BJ (cell line): ENCODE measurements around the gene EDARADD. TPM values are rescaled to one million over a fixed set of nuclear protein-coding genes. Genes with fewer than 3 reads are reported as not detected.

Experiments
- CTCF ChIA-PET: fragments of 350-600 bp; formaldehyde crosslinking; extraction: SDS; loops from one replicate; lab custom pipeline; 2021; ENCODE audit warnings: antibody characterized with exemption, inconsistent platforms; lab: Yijun Ruan, JAX
- POLR2A ChIA-PET: fragments of 300-600 bp; sonication (Branson Sonifier 250); formaldehyde crosslinking; extraction: SDS; loops from one replicate; lab custom pipeline; 2021; ENCODE audit warnings: antibody characterized with exemption; lab: Charles Lee
- DNase-seq: peaks from one replicate; pipeline ENCODE4 v3.0.0-alpha.2; 2011; ENCODE audit warnings: low read depth
- H3K27me3 ChIP-seq: 2 replicates; pipeline ENCODE4 v1.6.0; 2011; ENCODE audit warnings: low read length; ENCODE audit not compliant: control insufficient read depth, insufficient read depth
- H3K36me3 ChIP-seq: 2 replicates; pipeline ENCODE4 v1.5.1; 2011; ENCODE audit warnings: low read length; ENCODE audit not compliant: control insufficient read depth, insufficient read depth
- H3K4me3 ChIP-seq: 2 replicates; pipeline ENCODE4 v1.5.1; 2011; ENCODE audit warnings: low read depth, mild to moderate bottlenecking, control low read depth, low read length
- CTCF ChIP-seq: IDR thresholded peaks from 2 replicates; pipeline ENCODE4 v1.5.1; 2011; ENCODE audit warnings: low read depth, mild to moderate bottlenecking, control low read depth, inconsistent platforms, low read length, moderate library complexity; ENCODE audit not compliant: insufficient read depth
- polyA plus RNA-seq: library from polyadenylated mRNA; depleted of rRNA; stranded (reverse); fragments of >200 nt; gene quantifications from 2 replicates; pipeline ENCODE4 v1.2.3, GENCODE V29; 2011

The EDARADD gene
- polyA plus RNA-seq, 1 experiment = not detected

GRCh38 chr1:236524895-236525184, 130.8 kb downstream of the EDARADD start:
- no peak for TF ChIP-seq CTCF
- ChIA-PET CTCF (interaction anchor here (0.7 kb wide), 1 partner anchor 21 kb away, joined by 5 read pairs; no protein-coding TSS in a partner anchor), POLR2A (no interaction called here)
- Histone ChIP-seq H3K4me3 (peak overlapping the region; percentile 83), H3K36me3 (peaks cover 3% of the 10 kb centered on the region), H3K27me3 (no peaks in the 10 kb centered on the region)
- DNase-seq = no peak

- no peak for TF ChIP-seq CTCF
- DNase-seq = no peak
- peaks cover 3% of the 10 kb centered on the region for H3K36me3 ChIP-seq
- no peaks in the 10 kb centered on the region for H3K27me3 ChIP-seq
- CTCF ChIA-PET = interaction anchor here (1.4 kb wide), 1 partner anchor 12 kb away, joined by 3 read pairs; no protein-coding TSS in a partner anchor
- POLR2A ChIA-PET = no interaction called here
- no peak overlapping the region for H3K4me3 ChIP-seq
Observed at GRCh38 chr1:236526079-236526478, 132.0 kb downstream of the EDARADD start.

- DNase-seq = no peak
- H3K27me3 ChIP-seq = no peaks in the 10 kb centered on the region
- peaks cover 10% of the 10 kb centered on the region for H3K36me3 ChIP-seq
- POLR2A ChIA-PET = no interaction called here
- H3K4me3 ChIP-seq = no peak overlapping the region
- CTCF ChIA-PET = no interaction called here
- TF ChIP-seq CTCF = no peak
Observed at GRCh38 chr1:236530286-236530685, 136.2 kb downstream of the EDARADD start.

- no peak overlapping the region for H3K4me3 ChIP-seq
- ChIA-PET CTCF (no interaction called here), POLR2A (no interaction called here)
- no peak for TF ChIP-seq CTCF
- peaks cover 12% of the 10 kb centered on the region for H3K36me3 ChIP-seq
- H3K27me3 ChIP-seq = no peaks in the 10 kb centered on the region
- no peak for DNase-seq
Observed at GRCh38 chr1:236530959-236531358, 136.9 kb downstream of the EDARADD start.

GRCh38 chr1:236532850-236533249, 138.8 kb downstream of the EDARADD start:
- POLR2A ChIA-PET = no interaction called here
- Histone ChIP-seq H3K36me3 (peaks cover 12% of the 10 kb centered on the region), H3K27me3 (no peaks in the 10 kb centered on the region), H3K4me3 (no peak overlapping the region)
- DNase-seq = no peak
- CTCF ChIA-PET = no interaction called here
- TF ChIP-seq CTCF = no peak
